ENCODE data around the gene NUP62. TPM values are rescaled to one million over a fixed set of nuclear protein-coding genes. Genes with fewer than 3 reads are reported as not detected.
"Not testable (repeated sequence)": the region's sequence is repeated elsewhere in the genome, so short reads cannot be mapped to it uniquely, and the experiment has no call there.

NUP62 gene
- total RNA-seq, 1 donor from 2014 or later = 23.9 TPM

GRCh38 chr19:49951806-49952478 is 22.6 kb upstream of the NUP62 start:
- no peak for DNase-seq

GRCh38 chr19:49950956-49951526 is 21.7 kb upstream of the NUP62 start:
- no peak for DNase-seq

- DNase-seq = no peak
These were observed 21.3 kb upstream of the NUP62 start for GRCh38 chr19:49950590-49950948.

- no peak for DNase-seq
These were observed 20.7 kb upstream of the NUP62 start for GRCh38 chr19:49949742-49950589.

- no peak for DNase-seq
These were observed 17.1 kb upstream of the NUP62 start for GRCh38 chr19:49946415-49946814.

GRCh38 chr19:49944567-49944966 is 15.3 kb upstream of the NUP62 start:
- not testable (repeated sequence) for DNase-seq

- DNase-seq = no peak
These were observed 11.1 kb upstream of the NUP62 start for GRCh38 chr19:49940482-49940791.

- no peak for DNase-seq
These were observed 10.6 kb upstream of the NUP62 start for GRCh38 chr19:49939721-49940481.

- no peak for DNase-seq
These were observed 9.4 kb upstream of the NUP62 start for GRCh38 chr19:49938662-49939061.

- DNase-seq = peak; percentile 44
These were observed 8.6 kb upstream of the NUP62 start for GRCh38 chr19:49937750-49938381.

GRCh38 chr19:49936549-49936948 is 7.2 kb upstream of the NUP62 start:
- DNase-seq = no peak

- no peak for DNase-seq
These were observed 4.3 kb upstream of the NUP62 start for GRCh38 chr19:49933643-49934042.

GRCh38 chr19:49932731-49933131 is 3.4 kb upstream of the NUP62 start:
- no peak for DNase-seq

GRCh38 chr19:49932041-49932451 is 2.7 kb upstream of the NUP62 start:
- DNase-seq = no peak

- DNase-seq = no peak
These were observed 2.2 kb upstream of the NUP62 start for GRCh38 chr19:49931293-49932040.

- DNase-seq = no peak
These were observed 1.2 kb upstream of the NUP62 start for GRCh38 chr19:49930483-49931011.

GRCh38 chr19:49929611-49930482 is 543 bp upstream of the NUP62 start:
- peak; percentile 91 for DNase-seq

GRCh38 chr19:49927526-49928264 is 1.6 kb downstream of the NUP62 start:
- no peak for DNase-seq

- no peak for DNase-seq
These were observed 2.8 kb downstream of the NUP62 start for GRCh38 chr19:49926515-49926914.

- DNase-seq = no peak
These were observed 3.8 kb downstream of the NUP62 start for GRCh38 chr19:49925486-49925885.
